ENCODE data around the gene CTNND2. TPM values are rescaled to one million over a fixed set of nuclear protein-coding genes. Genes with fewer than 3 reads are reported as not detected.
A peak's percentile ranks its signal among the peaks of the same experiment; 100 is the strongest.

Gene CTNND2
- total RNA-seq, 1 experiment from 2014 or later = 7.0 TPM

GRCh38 chr5:11511878-11512277, 392.4 kb downstream of the CTNND2 start:
- no peak overlapping the region for H3K9ac ChIP-seq (ENCODE audit: extremely low read depth, insufficient read length, low read length)
- H3K36me3 Mint-ChIP-seq (ENCODE audit: insufficient read depth in 1 of 3, low read depth in 3 of 3) = no peaks in the 10 kb centered on the region
- no peaks in the 10 kb centered on the region for H3K79me2 ChIP-seq (ENCODE audit: insufficient read depth, low read length)
- no peak overlapping the region for H2BK120ac ChIP-seq (ENCODE audit: low read depth, low read length, poor library complexity, severe bottlenecking)
- TF ChIP-seq CTCF (conservative IDR thresholded peaks at IDR 0.05) = no peak
- no peak overlapping the region for H3K56ac ChIP-seq (ENCODE audit: insufficient read length, low read depth, low read length)
- no peak overlapping the region for H4K8ac ChIP-seq (replicated peaks; ENCODE audit: insufficient read length, low read depth, low read length)
- H3K27ac ChIP-seq (ENCODE audit: insufficient read length, low read depth, low read length) = no peak overlapping the region
- no peak overlapping the region for H2BK12ac ChIP-seq (ENCODE audit: insufficient read length, low read depth, low read length)
- no peak overlapping the region for H2AK5ac ChIP-seq (ENCODE audit: insufficient read length, low read length)
- H3K9me3 ChIP-seq (ENCODE audit: control insufficient read depth, low read depth, low read length) = no peaks in the 10 kb centered on the region
- WGBS (ENCODE audit: extremely low coverage, insufficient read length, low lambda C conversion rate) = no CpG with 5 or more reads among the region's 2 CpGs
- no peak overlapping the region for H3T11ph ChIP-seq (ENCODE audit: low read length)
- H3K4me2 ChIP-seq (ENCODE audit: insufficient read depth, insufficient read length, low read length) = no peak overlapping the region
- H4K5ac ChIP-seq (ENCODE audit: insufficient read length, low read depth, low read length) = no peak overlapping the region
- no peak for DNase-seq
- peaks cover 18 to 37% of the 10 kb centered on the region in 2 experiments for H3K4me1 Mint-ChIP-seq
- H2BK15ac ChIP-seq (ENCODE audit: low read depth, low read length) = no peak overlapping the region
- no peaks in the 10 kb centered on the region for H3K79me1 ChIP-seq (ENCODE audit: insufficient read depth, low read depth, low read length, poor library complexity, severe bottlenecking)
- no peak overlapping the region for H3K18ac ChIP-seq (ENCODE audit: insufficient read length, low read depth, low read length)
- no peaks in the 10 kb centered on the region for H4K20me1 ChIP-seq (ENCODE audit: control insufficient read depth, insufficient read depth, insufficient read length)
- no peak overlapping the region for H3K23ac ChIP-seq (ENCODE audit: insufficient read length, low read depth, low read length)
- no peak overlapping the region for H2BK5ac ChIP-seq (ENCODE audit: insufficient read length, low read length)
- H3K27ac Mint-ChIP-seq = peak overlapping the region in 1 of 3 experiments; percentile 12; a peak in 1 of 7 replicates
- H3K4me1 ChIP-seq (ENCODE audit: insufficient read depth, low read length) = no peaks in the 10 kb centered on the region; the same call in 1 of the 2 replicates
- no peaks in the 10 kb centered on the region for H3K27me3 Mint-ChIP-seq (ENCODE audit: low read depth)
- no peak overlapping the region for H3K4ac ChIP-seq (ENCODE audit: low read depth, low read length)
- no peaks in the 10 kb centered on the region for H3K23me2 ChIP-seq (ENCODE audit: insufficient read length, low read depth, low read length, poor library complexity, severe bottlenecking)
- H2AFZ ChIP-seq (ENCODE audit: low read length) = no peak overlapping the region
- no peak overlapping the region for H3K14ac ChIP-seq (ENCODE audit: insufficient read depth, low read length)
- H3K27me3 ChIP-seq (ENCODE audit: insufficient read depth, low read length) = no peaks in the 10 kb centered on the region
- H2BK20ac ChIP-seq (ENCODE audit: low read depth, low read length, poor library complexity, severe bottlenecking) = no peak overlapping the region
- H4K91ac ChIP-seq (ENCODE audit: insufficient read length, low read depth, low read length) = no peak overlapping the region
- no peak overlapping the region for H3K4me3 Mint-ChIP-seq
- no peaks in the 10 kb centered on the region for H3K9me3 Mint-ChIP-seq
